ENCODE measurements around the gene TLK2. TPM values are rescaled to one million over a fixed set of nuclear protein-coding genes. Genes with fewer than 3 reads are reported as not detected.

Gene TLK2
- polyA plus RNA-seq, 1 of the 3 experiments (the other 2 are of a cell fraction), result 51.9 TPM

DNA sequence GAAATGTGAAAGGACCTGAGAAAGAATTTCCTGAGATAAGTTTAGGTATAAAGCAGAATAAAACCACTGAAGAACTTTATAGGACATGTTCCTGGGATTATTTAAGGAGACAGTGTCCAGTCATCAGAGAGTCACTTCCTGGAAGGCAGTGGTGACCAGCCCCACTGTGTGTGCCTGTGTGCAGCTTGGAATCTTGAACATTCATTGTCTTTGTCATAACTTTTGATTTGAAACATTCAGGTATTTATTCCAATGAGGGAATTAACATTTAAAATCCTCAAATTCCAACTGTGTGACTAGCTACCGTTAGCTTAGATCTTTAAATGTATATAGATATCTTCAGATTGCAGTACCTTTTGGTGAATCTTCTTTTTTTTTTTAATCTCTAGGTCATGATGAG, 87.2 kb downstream of the TLK2 start:
- Histone ChIP-seq H2AFZ (ENCODE audit: low read depth) (no peak overlapping the region), H3K4me2 (peak overlapping the region; percentile 30; the same call in 1 of the 2 replicates), H3F3A (replicated peaks; ENCODE audit: insufficient read depth) (peaks cover 70% of the 10 kb centered on the region), H3K9me3 (no peaks in the 10 kb centered on the region), H4K20me1 (ENCODE audit: insufficient read depth) (no peaks in the 10 kb centered on the region), H3K27me3 (ENCODE audit: insufficient read depth) (no peaks in the 10 kb centered on the region), H3K9me2 (no peaks in the 10 kb centered on the region), H3K4me3 (ENCODE audit: low read depth in 2 of 2, low read length in 1 of 2) (no peak overlapping the region), H3K36me3 (replicated peaks in 1 of 2; ENCODE audit: control insufficient read depth in 1 of 2, insufficient read depth in 2 of 2, low read length in 1 of 2) (peaks cover 25 to 43% of the 10 kb centered on the region in 2 experiments), H3K79me2 (ENCODE audit: insufficient read depth) (peaks cover 61% of the 10 kb centered on the region), H3K4me1 (ENCODE audit: control insufficient read depth in 1 of 2, insufficient read depth in 2 of 2, low read depth in 1 of 2, low read length in 1 of 2) (peaks cover 0 to 25% of the 10 kb centered on the region in 2 experiments; a peak in 1 of 4 replicates), H3K27ac (ENCODE audit: low read depth in 2 of 2, low read length in 1 of 2) (peak overlapping the region; percentile 36 to 81; a peak in 3 of 4 replicates), H3K9ac (peak overlapping the region; percentile 15; the same call in 1 of the 2 replicates)
- DNase-seq, result no peak
- CTCF ChIA-PET, result interaction anchor here (0.6 to 1.0 kb wide), 4 partner anchors 13 to 894 kb away, joined by 3 read pairs; no protein-coding TSS in a partner anchor
- WGBS (ENCODE audit: low lambda C conversion rate), result 6% methylated on average over 1 of the region's 1 CpG
- TF ChIP-seq ELF1 (IDR thresholded peaks at IDR 0.05) (peak; percentile 68; the same call in 1 of the 2 replicates), FOXM1 (IDR thresholded peaks at IDR 0.05; ENCODE audit: low read depth) (peak; percentile 65; the same call in 1 of the 2 replicates), FOSL2 (IDR thresholded peaks at IDR 0.05; ENCODE audit: borderline replicate concordance, low read depth) (peak; percentile 86), FOXJ3 (CRISPR knock-in tag; IDR thresholded peaks at IDR 0.05) (no peak), TEAD4 (IDR thresholded peaks at IDR 0.05; ENCODE audit: borderline replicate concordance, insufficient read depth) (0 out of 2 replicates have a peak, but pooled peaks have one; percentile 71), MEF2A (IDR thresholded peaks at IDR 0.05; ENCODE audit: borderline replicate concordance, low read depth) (peak; percentile 53; the same call in 1 of the 2 replicates), MXI1 (IDR thresholded peaks at IDR 0.05; ENCODE audit: low read depth, low read length) (no peak), EP300 (IDR thresholded peaks at IDR 0.05; ENCODE audit: borderline replicate concordance in 1 of 2, low read depth in 1 of 2, low read length in 1 of 2) (peak in 1 of 2 experiments; percentile 90; a peak in 2 of 4 replicates), POLR2AphosphoS5 (IDR thresholded peaks at IDR 0.05; ENCODE audit: low read depth, low read length) (peak; percentile 19; the same call in 1 of the 2 replicates), JUND (IDR thresholded peaks at IDR 0.05) (peak; percentile 88), TAF1 (IDR thresholded peaks at IDR 0.05; ENCODE audit: borderline replicate concordance, low read depth, low read length) (no peak), NFIC (IDR thresholded peaks at IDR 0.05; ENCODE audit: borderline replicate concordance) (peak; percentile 48; the same call in 1 of the 2 replicates), RXRA (IDR thresholded peaks at IDR 0.05; ENCODE audit: borderline replicate concordance, low read depth) (peak; percentile 73; the same call in 1 of the 2 replicates), TCF12 (IDR thresholded peaks at IDR 0.05) (peak; percentile 91)
- TF ChIP-seq, protein P1, sequence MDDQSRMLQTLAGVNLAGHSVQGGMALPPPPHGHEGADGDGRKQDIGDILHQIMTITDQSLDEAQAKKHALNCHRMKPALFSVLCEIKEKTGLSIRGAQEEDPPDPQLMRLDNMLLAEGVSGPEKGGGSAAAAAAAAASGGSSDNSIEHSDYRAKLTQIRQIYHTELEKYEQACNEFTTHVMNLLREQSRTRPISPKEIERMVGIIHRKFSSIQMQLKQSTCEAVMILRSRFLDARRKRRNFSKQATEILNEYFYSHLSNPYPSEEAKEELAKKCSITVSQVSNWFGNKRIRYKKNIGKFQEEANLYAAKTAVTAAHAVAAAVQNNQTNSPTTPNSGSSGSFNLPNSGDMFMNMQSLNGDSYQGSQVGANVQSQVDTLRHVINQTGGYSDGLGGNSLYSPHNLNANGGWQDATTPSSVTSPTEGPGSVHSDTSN (IDR thresholded peaks at IDR 0.05), result peak; percentile 81
- TF ChIP-seq, protein P2, sequence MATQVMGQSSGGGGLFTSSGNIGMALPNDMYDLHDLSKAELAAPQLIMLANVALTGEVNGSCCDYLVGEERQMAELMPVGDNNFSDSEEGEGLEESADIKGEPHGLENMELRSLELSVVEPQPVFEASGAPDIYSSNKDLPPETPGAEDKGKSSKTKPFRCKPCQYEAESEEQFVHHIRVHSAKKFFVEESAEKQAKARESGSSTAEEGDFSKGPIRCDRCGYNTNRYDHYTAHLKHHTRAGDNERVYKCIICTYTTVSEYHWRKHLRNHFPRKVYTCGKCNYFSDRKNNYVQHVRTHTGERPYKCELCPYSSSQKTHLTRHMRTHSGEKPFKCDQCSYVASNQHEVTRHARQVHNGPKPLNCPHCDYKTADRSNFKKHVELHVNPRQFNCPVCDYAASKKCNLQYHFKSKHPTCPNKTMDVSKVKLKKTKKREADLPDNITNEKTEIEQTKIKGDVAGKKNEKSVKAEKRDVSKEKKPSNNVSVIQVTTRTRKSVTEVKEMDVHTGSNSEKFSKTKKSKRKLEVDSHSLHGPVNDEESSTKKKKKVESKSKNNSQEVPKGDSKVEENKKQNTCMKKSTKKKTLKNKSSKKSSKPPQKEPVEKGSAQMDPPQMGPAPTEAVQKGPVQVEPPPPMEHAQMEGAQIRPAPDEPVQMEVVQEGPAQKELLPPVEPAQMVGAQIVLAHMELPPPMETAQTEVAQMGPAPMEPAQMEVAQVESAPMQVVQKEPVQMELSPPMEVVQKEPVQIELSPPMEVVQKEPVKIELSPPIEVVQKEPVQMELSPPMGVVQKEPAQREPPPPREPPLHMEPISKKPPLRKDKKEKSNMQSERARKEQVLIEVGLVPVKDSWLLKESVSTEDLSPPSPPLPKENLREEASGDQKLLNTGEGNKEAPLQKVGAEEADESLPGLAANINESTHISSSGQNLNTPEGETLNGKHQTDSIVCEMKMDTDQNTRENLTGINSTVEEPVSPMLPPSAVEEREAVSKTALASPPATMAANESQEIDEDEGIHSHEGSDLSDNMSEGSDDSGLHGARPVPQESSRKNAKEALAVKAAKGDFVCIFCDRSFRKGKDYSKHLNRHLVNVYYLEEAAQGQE (IDR thresholded peaks at IDR 0.05; ENCODE audit: low read depth, low read length), result peak; percentile 43; the same call in 1 of the 2 replicates
- TF ChIP-seq, protein P3, sequence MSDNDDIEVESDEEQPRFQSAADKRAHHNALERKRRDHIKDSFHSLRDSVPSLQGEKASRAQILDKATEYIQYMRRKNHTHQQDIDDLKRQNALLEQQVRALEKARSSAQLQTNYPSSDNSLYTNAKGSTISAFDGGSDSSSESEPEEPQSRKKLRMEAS (IDR thresholded peaks at IDR 0.05; ENCODE audit: low read depth), result peak; percentile 61
- TF ChIP-seq, protein P4, sequence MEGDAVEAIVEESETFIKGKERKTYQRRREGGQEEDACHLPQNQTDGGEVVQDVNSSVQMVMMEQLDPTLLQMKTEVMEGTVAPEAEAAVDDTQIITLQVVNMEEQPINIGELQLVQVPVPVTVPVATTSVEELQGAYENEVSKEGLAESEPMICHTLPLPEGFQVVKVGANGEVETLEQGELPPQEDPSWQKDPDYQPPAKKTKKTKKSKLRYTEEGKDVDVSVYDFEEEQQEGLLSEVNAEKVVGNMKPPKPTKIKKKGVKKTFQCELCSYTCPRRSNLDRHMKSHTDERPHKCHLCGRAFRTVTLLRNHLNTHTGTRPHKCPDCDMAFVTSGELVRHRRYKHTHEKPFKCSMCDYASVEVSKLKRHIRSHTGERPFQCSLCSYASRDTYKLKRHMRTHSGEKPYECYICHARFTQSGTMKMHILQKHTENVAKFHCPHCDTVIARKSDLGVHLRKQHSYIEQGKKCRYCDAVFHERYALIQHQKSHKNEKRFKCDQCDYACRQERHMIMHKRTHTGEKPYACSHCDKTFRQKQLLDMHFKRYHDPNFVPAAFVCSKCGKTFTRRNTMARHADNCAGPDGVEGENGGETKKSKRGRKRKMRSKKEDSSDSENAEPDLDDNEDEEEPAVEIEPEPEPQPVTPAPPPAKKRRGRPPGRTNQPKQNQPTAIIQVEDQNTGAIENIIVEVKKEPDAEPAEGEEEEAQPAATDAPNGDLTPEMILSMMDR (IDR thresholded peaks at IDR 0.05), result no peak
- POLR2A ChIA-PET, result no interaction called here

All from SK-N-SH (cell line).